HCT116 (cell line): ENCODE results near the gene SLC7A7. TPM values are rescaled to one million over a fixed set of nuclear protein-coding genes. Genes with fewer than 3 reads are reported as not detected.

Experiments used
- ATAC-seq: fragments of 200-7000 bp; cut with Tn5 transposase; 2 replicates; pipeline ENCODE4 v1.9.1; 2020; ENCODE audit warnings: mild to moderate bottlenecking, moderate library complexity
- BruUV-seq: library from RNA; stranded (reverse); fragments of 400-500 nt; replicated peaks from 2 replicates; lab custom pipeline; 2021; lab: Mats Ljungman, UMichigan
- CTCF ChIA-PET: fragments of 300-600 bp; sonication (Branson Sonifier 250); formaldehyde crosslinking; loops from one replicate; lab custom pipeline; 2021; ENCODE audit warnings: antibody characterized with exemption; lab: Charles Lee
- POLR2A ChIA-PET: fragments of 300-600, 350-600 bp; sonication (Branson Sonifier 250); formaldehyde crosslinking; loops from one replicate; lab custom pipeline; 2021; ENCODE audit warnings: antibody characterized with exemption; lab: Charles Lee
- RAD21 ChIA-PET, 2 experiments: fragments of 300-600 bp; sonication (Branson Sonifier 250); formaldehyde crosslinking; loops; one replicate each; lab custom pipeline; 2023; ENCODE audit warnings: low total read pairs in 2 of 2; ENCODE audit not compliant: uncharacterized antibody in 2 of 2, unreplicated experiment in 2 of 2, low non-redundant PET in 1 of 2; lab: Charles Lee
- DNase-seq: peaks from one replicate; pipeline ENCODE4 v3.0.0-alpha.2; 2010; ENCODE audit warnings: low read depth, low spot score
- H2AFZ ChIP-seq: fragments of 200-600 bp; shearing (Covaris generic), sonication (generic); 2 replicates; pipeline ENCODE4 v1.6.1; 2017; ENCODE audit warnings: low read depth, mixed run types, mixed read lengths, antibody characterized with exemption, low read length; ENCODE audit not compliant: poor library complexity, severe bottlenecking
- H3K27ac ChIP-seq: 2 replicates; pipeline ENCODE4 v1.5.1; 2012; ENCODE audit warnings: low read depth, low read length
- H3K27me3 ChIP-seq: fragments of 200-600 bp; sonication (generic); 2 replicates; pipeline ENCODE4 v1.6.1; 2016; ENCODE audit warnings: mixed run types, low read length, mixed read lengths; ENCODE audit not compliant: insufficient read depth
- H3K36me3 ChIP-seq, 2 experiments: fragments of 200-500 bp in 1 of 2; fragments of 200-600 bp in 1 of 2; sonication (Bioruptor generic) in 1 of 2; sonication (generic) in 1 of 2; 2 replicates each; pipeline versions ENCODE4 v1.5.1 to v1.6.1; 2014 to 2016; ENCODE audit warnings: low read length in 2 of 2, inconsistent platforms in 1 of 2, mixed read lengths in 1 of 2, mixed run types in 1 of 2; ENCODE audit not compliant: insufficient read depth in 2 of 2, control insufficient read depth in 1 of 2
- H3K4me1 ChIP-seq, 2 experiments: fragments of 200-600 bp in 1 of 2; sonication (generic) in 1 of 2; 2 replicates each; pipeline versions ENCODE4 v1.5.1 to v1.6.1; 2012 to 2017; ENCODE audit warnings: low read length in 2 of 2, inconsistent platforms in 1 of 2, mild to moderate bottlenecking in 1 of 2, mixed read lengths in 1 of 2, mixed run types in 1 of 2, moderate library complexity in 1 of 2; ENCODE audit not compliant: insufficient read depth in 2 of 2, control insufficient read depth in 1 of 2
- H3K4me2 ChIP-seq: fragments of 200-600 bp; sonication (generic); 2 replicates; pipeline ENCODE4 v1.6.1; 2017; ENCODE audit warnings: mixed run types, low read length, mixed read lengths
- H3K4me3 ChIP-seq, 2 experiments: fragments of 200-600 bp in 1 of 2; sonication (generic) in 1 of 2; replicated peaks in 1 of 2; 2 replicates each; pipeline ENCODE4 v1.5.1; 2011 to 2016; ENCODE audit warnings: low read length in 2 of 2, control low read depth in 1 of 2, low read depth in 1 of 2, mild to moderate bottlenecking in 1 of 2, mixed read lengths in 1 of 2, mixed run types in 1 of 2
- H3K79me2 ChIP-seq: fragments of 200-600 bp; sonication (generic); 2 replicates; pipeline ENCODE4 v1.6.1; 2017; ENCODE audit warnings: mild to moderate bottlenecking, mixed run types, low read length, moderate library complexity, mixed read lengths; ENCODE audit not compliant: insufficient read depth
- H3K9ac ChIP-seq: fragments of 200-600 bp; sonication (generic); 2 replicates; pipeline ENCODE4 v1.6.1; 2016; ENCODE audit warnings: low read length, mixed read lengths
- H3K9me2 ChIP-seq: fragments of 200-600 bp; sonication (generic), shearing (Covaris generic); 2 replicates; pipeline ENCODE4 v1.6.1; 2017; ENCODE audit warnings: mixed run types, mild to moderate bottlenecking, moderate library complexity; ENCODE audit not compliant: insufficient read depth
- H3K9me3 ChIP-seq, 2 experiments: fragments of 200-500 bp in 1 of 2; fragments of 200-600 bp in 1 of 2; sonication (Bioruptor generic) in 1 of 2; sonication (generic) in 1 of 2; 2 replicates each; pipeline ENCODE4 v1.6.1; 2014 to 2017; ENCODE audit warnings: low read length in 2 of 2, mixed read lengths in 2 of 2, inconsistent platforms in 1 of 2, low read depth in 1 of 2, mild to moderate bottlenecking in 1 of 2, mixed run types in 1 of 2, moderate library complexity in 1 of 2; ENCODE audit not compliant: control insufficient read depth in 1 of 2, insufficient read depth in 1 of 2
- H4K20me1 ChIP-seq: fragments of 200-600 bp; sonication (generic), shearing (Covaris generic); 2 replicates; pipeline ENCODE4 v1.6.1; 2017; ENCODE audit warnings: mixed run types, mild to moderate bottlenecking, moderate library complexity; ENCODE audit not compliant: insufficient read depth
- CEBPB ChIP-seq: IDR thresholded peaks from 2 replicates; pipeline ENCODE4 v1.6.1; 2012; ENCODE audit warnings: low read depth
- ELF1 ChIP-seq: IDR thresholded peaks from 2 replicates; pipeline ENCODE4 v1.6.1; 2012; ENCODE audit warnings: low read depth, borderline replicate concordance
- EZH2phosphoT487 ChIP-seq: fragments of 200-600 bp; IDR thresholded peaks from 2 replicates; pipeline ENCODE4 v1.6.1; 2018; ENCODE audit warnings: antibody characterized with exemption, borderline replicate concordance
- intact Hi-C: fragments of 100-400 bp; cut with micrococcal nuclease; formaldehyde crosslinking; loops from 2 replicates; pipeline ENCODE4 v1.10.0; 2022
- total RNA-seq: library from RNA; stranded (reverse); gene quantifications from one replicate; pipeline ENCODE4 v1.2.1, GENCODE V29; 2021; ENCODE audit not compliant: unreplicated experiment
- TF ChIP-seq, protein P1 (sequence below), 3 experiments: fragments of 200-600 bp in 1 of 3; sonication (generic) in 1 of 3; IDR thresholded peaks in 2 of 3; conservative IDR thresholded peaks in 1 of 3; 2 replicates each; pipeline ENCODE4 v1.5.1; 2012 to 2017; ENCODE audit warnings: low read depth in 2 of 3, low read length in 2 of 3, antibody characterized with exemption in 1 of 3, borderline replicate concordance in 1 of 3, control low read depth in 1 of 3, mild to moderate bottlenecking in 1 of 3, mixed read lengths in 1 of 3, mixed run types in 1 of 3, moderate library complexity in 1 of 3; ENCODE audit not compliant: insufficient read depth in 1 of 3
- TF ChIP-seq, protein P2 (sequence below): IDR thresholded peaks from 2 replicates; pipeline ENCODE4 v1.6.1; 2011; ENCODE audit warnings: mild to moderate bottlenecking, low read length, moderate library complexity; ENCODE audit not compliant: insufficient replicate concordance; ENCODE audit errors: extremely low read depth
- TF ChIP-seq, protein P3 (sequence below): IDR thresholded peaks from 2 replicates; pipeline ENCODE4 v1.6.1; 2012; ENCODE audit warnings: low read depth

The SLC7A7 gene
- total RNA-seq, 1 experiment from 2014 or later, result 0.27 TPM

DNA sequence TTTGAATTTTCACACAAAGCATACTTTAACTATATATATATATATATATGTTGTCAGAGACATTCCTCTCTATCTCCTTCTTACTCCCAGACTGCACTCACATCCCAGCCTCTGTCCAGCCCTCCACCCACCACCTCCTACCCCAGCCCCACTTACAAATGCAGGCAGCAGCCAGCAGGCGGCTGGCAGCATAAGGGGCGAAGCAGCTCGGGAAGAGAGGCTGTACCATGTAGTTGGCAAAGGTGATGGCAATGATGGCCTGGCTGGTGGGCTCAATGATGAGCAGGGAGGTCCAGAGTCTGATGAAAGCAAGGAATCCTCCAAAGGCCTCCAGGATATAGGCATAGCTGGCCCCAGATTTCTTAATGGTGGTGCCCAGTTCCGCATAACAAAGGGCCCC is 2.5 kb downstream of the SLC7A7 start:
- Histone ChIP-seq H3K9me3 (no peaks in the 10 kb centered on the region), H2AFZ (no peak overlapping the region), H3K36me3 (no peaks in the 10 kb centered on the region), H3K27ac (no peak overlapping the region), H3K79me2 (no peaks in the 10 kb centered on the region), H3K27me3 (no peaks in the 10 kb centered on the region), H3K9ac (no peak overlapping the region), H3K9me2 (no peaks in the 10 kb centered on the region), H3K4me2 (no peak overlapping the region), H3K4me1 (peaks cover under 1 to 3% of the 10 kb centered on the region in 2 experiments; a peak in 3 of 4 replicates), H4K20me1 (no peaks in the 10 kb centered on the region), H3K4me3 (no peak overlapping the region)
- BruUV-seq, result no TSS peak
- TF ChIP-seq, protein P1, sequence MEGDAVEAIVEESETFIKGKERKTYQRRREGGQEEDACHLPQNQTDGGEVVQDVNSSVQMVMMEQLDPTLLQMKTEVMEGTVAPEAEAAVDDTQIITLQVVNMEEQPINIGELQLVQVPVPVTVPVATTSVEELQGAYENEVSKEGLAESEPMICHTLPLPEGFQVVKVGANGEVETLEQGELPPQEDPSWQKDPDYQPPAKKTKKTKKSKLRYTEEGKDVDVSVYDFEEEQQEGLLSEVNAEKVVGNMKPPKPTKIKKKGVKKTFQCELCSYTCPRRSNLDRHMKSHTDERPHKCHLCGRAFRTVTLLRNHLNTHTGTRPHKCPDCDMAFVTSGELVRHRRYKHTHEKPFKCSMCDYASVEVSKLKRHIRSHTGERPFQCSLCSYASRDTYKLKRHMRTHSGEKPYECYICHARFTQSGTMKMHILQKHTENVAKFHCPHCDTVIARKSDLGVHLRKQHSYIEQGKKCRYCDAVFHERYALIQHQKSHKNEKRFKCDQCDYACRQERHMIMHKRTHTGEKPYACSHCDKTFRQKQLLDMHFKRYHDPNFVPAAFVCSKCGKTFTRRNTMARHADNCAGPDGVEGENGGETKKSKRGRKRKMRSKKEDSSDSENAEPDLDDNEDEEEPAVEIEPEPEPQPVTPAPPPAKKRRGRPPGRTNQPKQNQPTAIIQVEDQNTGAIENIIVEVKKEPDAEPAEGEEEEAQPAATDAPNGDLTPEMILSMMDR (IDR thresholded peaks at IDR 0.05 in 2 of 3, conservative IDR thresholded peaks at IDR 0.05 in 1 of 3; ENCODE audit: borderline replicate concordance in 1 of 3, insufficient read depth in 1 of 3, low read depth in 2 of 3, low read length in 2 of 3), result 0 out of 6 replicates have a peak, but pooled peaks of 2 of the 3 experiments have one; percentile 11 to 17
- no peak for TF ChIP-seq CEBPB
- no peak for TF ChIP-seq ELF1
- ChIA-PET CTCF (no interaction called here), POLR2A (no interaction called here), RAD21 (no interaction called here)
- intact Hi-C loops, result no loop called here
- ATAC-seq (peak; percentile 66), DNase-seq (no peak)

DNA sequence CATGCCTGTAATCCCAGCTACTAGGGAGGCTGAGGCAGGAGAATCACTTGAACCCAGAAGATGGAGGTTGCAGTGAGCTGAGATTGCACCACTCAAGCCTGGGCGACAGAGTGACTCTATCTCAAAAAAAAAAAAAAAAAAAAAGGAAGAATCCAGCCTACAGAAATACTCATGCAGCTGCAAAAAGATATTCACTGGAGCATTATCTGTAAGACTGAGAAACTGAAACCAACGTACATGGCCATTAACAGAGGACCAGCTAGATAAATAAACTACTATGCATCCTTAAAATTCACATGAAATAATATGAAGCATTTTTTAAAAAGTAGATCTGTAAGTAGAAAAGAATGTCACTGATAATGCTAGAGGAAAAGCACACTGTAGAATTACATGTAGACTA is 3.5 kb downstream of the SLC7A7 start:
- intact Hi-C loops, result no loop called here
- Histone ChIP-seq H3K9ac (no peak overlapping the region), H3K79me2 (no peaks in the 10 kb centered on the region), H4K20me1 (no peaks in the 10 kb centered on the region), H3K4me2 (no peak overlapping the region), H3K27ac (no peak overlapping the region), H3K9me2 (no peaks in the 10 kb centered on the region), H3K27me3 (no peaks in the 10 kb centered on the region), H3K4me1 (peaks cover 4 to 11% of the 10 kb centered on the region in 2 experiments; a peak in 3 of 4 replicates), H3K9me3 (no peaks in the 10 kb centered on the region), H3K36me3 (no peaks in the 10 kb centered on the region), H2AFZ (no peak overlapping the region), H3K4me3 (no peak overlapping the region)
- TF ChIP-seq, protein P2, sequence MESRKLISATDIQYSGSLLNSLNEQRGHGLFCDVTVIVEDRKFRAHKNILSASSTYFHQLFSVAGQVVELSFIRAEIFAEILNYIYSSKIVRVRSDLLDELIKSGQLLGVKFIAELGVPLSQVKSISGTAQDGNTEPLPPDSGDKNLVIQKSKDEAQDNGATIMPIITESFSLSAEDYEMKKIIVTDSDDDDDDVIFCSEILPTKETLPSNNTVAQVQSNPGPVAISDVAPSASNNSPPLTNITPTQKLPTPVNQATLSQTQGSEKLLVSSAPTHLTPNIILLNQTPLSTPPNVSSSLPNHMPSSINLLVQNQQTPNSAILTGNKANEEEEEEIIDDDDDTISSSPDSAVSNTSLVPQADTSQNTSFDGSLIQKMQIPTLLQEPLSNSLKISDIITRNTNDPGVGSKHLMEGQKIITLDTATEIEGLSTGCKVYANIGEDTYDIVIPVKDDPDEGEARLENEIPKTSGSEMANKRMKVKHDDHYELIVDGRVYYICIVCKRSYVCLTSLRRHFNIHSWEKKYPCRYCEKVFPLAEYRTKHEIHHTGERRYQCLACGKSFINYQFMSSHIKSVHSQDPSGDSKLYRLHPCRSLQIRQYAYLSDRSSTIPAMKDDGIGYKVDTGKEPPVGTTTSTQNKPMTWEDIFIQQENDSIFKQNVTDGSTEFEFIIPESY, result no peak
- TF ChIP-seq, protein P3, sequence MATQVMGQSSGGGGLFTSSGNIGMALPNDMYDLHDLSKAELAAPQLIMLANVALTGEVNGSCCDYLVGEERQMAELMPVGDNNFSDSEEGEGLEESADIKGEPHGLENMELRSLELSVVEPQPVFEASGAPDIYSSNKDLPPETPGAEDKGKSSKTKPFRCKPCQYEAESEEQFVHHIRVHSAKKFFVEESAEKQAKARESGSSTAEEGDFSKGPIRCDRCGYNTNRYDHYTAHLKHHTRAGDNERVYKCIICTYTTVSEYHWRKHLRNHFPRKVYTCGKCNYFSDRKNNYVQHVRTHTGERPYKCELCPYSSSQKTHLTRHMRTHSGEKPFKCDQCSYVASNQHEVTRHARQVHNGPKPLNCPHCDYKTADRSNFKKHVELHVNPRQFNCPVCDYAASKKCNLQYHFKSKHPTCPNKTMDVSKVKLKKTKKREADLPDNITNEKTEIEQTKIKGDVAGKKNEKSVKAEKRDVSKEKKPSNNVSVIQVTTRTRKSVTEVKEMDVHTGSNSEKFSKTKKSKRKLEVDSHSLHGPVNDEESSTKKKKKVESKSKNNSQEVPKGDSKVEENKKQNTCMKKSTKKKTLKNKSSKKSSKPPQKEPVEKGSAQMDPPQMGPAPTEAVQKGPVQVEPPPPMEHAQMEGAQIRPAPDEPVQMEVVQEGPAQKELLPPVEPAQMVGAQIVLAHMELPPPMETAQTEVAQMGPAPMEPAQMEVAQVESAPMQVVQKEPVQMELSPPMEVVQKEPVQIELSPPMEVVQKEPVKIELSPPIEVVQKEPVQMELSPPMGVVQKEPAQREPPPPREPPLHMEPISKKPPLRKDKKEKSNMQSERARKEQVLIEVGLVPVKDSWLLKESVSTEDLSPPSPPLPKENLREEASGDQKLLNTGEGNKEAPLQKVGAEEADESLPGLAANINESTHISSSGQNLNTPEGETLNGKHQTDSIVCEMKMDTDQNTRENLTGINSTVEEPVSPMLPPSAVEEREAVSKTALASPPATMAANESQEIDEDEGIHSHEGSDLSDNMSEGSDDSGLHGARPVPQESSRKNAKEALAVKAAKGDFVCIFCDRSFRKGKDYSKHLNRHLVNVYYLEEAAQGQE, result no peak
- no peak for TF ChIP-seq EZH2phosphoT487
- no peak for DNase-seq
- no TSS peak for BruUV-seq
- no peak for ATAC-seq
- RAD21 ChIA-PET, result interaction anchor here in 1 of 2 experiments (0.6 kb wide), 1 partner anchor 10 kb away, joined by 4 read pairs; no protein-coding TSS in a partner anchor
- POLR2A ChIA-PET, result no interaction called here
- CTCF ChIA-PET, result interaction anchor here (0.6 kb wide), 1 partner anchor 246 kb away, joined by 3 read pairs; no protein-coding TSS in a partner anchor
